Astrocyte of the spinal cord (primary cell): Measurements from ENCODE around the gene TEKT5.
A peak's percentile ranks its signal among the peaks of the same experiment; 100 is the strongest.

Experiments
- DNase-seq: peaks from one replicate; pipeline ENCODE4 v3.0.0; 2011; ENCODE audit warnings: low read depth, low spot score
- H3K4me3 ChIP-seq: 2 replicates; pipeline ENCODE4 v1.5.1; 2011; ENCODE audit warnings: low read depth, mild to moderate bottlenecking, low read length, moderate library complexity
- CTCF ChIP-seq: IDR thresholded peaks from 2 replicates; pipeline ENCODE4 v1.5.1; 2012; ENCODE audit warnings: low read depth, mild to moderate bottlenecking, low read length, inconsistent platforms
- in situ Hi-C: cut with HindIII; loops from 2 replicates; pipeline ENCODE4 v1.10.0; 2017; ENCODE audit warnings: low sequenced_read_pairs

Gene TEKT5

GRCh38 chr16:10579965-10580882 lies 114.5 kb downstream of the TEKT5 start, which contains the start of gene EMP2:
EMP2 (minus strand) TSS chr16:10580598; CDS start chr16:10547617, 32,981 bp downstream.
- peak; percentile 72 for TF ChIP-seq CTCF
- in situ Hi-C loops = no loop called here
- peak within 1 kb of the TSS; percentile 73 for H3K4me3 ChIP-seq
- peak; percentile 68 for DNase-seq

GRCh38 chr16:10579575-10579964 lies 115.2 kb downstream of the TEKT5 start:
- DNase-seq = no peak
- in situ Hi-C loops = no loop called here
- peak overlapping the region; percentile 73 for H3K4me3 ChIP-seq
- TF ChIP-seq CTCF = no peak

DNA sequence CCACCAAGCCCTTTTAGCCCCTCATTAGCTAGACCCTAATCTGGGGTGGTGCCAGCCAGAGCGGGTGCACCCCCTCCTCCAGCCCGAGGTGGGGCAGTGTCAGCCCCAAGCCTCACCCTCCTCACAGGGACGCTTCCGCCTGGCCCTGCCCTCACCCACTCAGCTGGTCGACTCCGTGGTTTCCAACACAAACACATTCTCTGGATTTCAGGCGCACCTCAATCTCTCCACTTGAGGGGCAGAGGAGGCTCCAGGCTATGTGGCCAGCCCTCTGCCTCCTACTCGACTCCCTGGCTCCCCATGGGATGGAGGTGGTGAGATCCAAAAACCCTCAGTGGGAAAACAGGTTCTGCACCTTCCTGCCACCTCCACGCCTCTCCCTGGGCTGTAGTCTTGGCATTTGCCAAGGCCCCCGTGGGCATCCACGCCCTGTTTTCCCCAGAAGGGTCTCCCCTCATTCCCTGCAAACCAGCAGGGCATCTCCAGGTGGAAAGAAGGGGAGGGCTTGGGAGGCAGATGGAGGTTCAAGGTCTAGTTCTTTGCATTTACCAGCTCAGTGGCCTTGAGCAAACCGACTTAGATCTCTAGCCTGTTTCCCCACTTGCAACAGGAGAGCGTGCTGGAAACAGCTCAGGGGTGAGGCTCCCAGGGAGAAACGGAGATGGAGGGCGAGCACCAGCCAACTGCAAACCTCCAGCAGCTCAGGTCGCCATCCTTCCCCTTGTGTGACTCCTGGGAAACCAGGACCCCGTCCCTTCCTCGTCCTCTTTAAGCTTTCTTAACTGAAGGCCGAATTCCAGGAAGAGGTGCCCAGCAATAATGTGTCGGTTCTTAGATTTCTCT lies 116.0 kb downstream of the TEKT5 start:
- no peak for TF ChIP-seq CTCF
- H3K4me3 ChIP-seq = no peak overlapping the region
- in situ Hi-C loops = no loop called here
- no peak for DNase-seq
